ENCODE measurements around the gene DYRK1B.
"Not testable (repeated sequence)": the region's sequence is repeated elsewhere in the genome, so short reads cannot be mapped to it uniquely, and the experiment has no call there.

- TF ChIP-seq CTCF (conservative IDR thresholded peaks at IDR 0.05; ENCODE audit: low read depth, low read length); EZH2 (IDR thresholded peaks at IDR 0.05; ENCODE audit: low read length, unreplicated experiment): not testable (repeated sequence)
Measured at GRCh38 chr19:39878866-39879265, 44.9 kb upstream of the DYRK1B start.
